HUES6 (cell line): Measurements from ENCODE around the gene NUP98.
"Not testable (repeated sequence)": the region's sequence is repeated elsewhere in the genome, so short reads cannot be mapped to it uniquely, and the experiment has no call there.

Experiments
- H3K27ac ChIP-seq: 2 replicates; pipeline ENCODE4 v1.7.0; 2013; ENCODE audit warnings: low read depth, mild to moderate bottlenecking, low read length, inconsistent platforms
- H3K27me3 ChIP-seq: 2 replicates; pipeline ENCODE4 v1.6.1; 2013; ENCODE audit warnings: low read length; ENCODE audit not compliant: control insufficient read depth, insufficient read depth
- H3K36me3 ChIP-seq: 2 replicates; pipeline ENCODE4 v1.6.1; 2013; ENCODE audit warnings: low read length; ENCODE audit not compliant: control insufficient read depth, insufficient read depth
- H3K4me1 ChIP-seq: 2 replicates; pipeline ENCODE4 v1.6.1; 2013; ENCODE audit warnings: low read length; ENCODE audit not compliant: control insufficient read depth, insufficient read depth
- H3K4me3 ChIP-seq: 2 replicates; pipeline ENCODE4 v1.5.1; 2013; ENCODE audit warnings: low read depth, low read length
- H3K9ac ChIP-seq: one replicate; pipeline ENCODE4 v1.6.1; 2013; ENCODE audit warnings: mild to moderate bottlenecking, low read length
- H3K9me3 ChIP-seq: 2 replicates; pipeline ENCODE4 v1.6.1; 2013; ENCODE audit warnings: low read depth, low read length; ENCODE audit not compliant: control insufficient read depth, insufficient read depth

Gene NUP98

GRCh38 chr11:3652514-3652913 is 144.8 kb downstream of the NUP98 start:
- H3K27ac ChIP-seq, H3K27me3 ChIP-seq, H3K4me1 ChIP-seq, H3K9ac ChIP-seq, H3K36me3 ChIP-seq, H3K4me3 ChIP-seq, H3K9me3 ChIP-seq: not testable (repeated sequence)

GRCh38 chr11:3649374-3649773 is 148.0 kb downstream of the NUP98 start:
- not testable (repeated sequence) for H3K36me3 ChIP-seq, H3K4me1 ChIP-seq, H3K27ac ChIP-seq, H3K9me3 ChIP-seq, H3K27me3 ChIP-seq, H3K4me3 ChIP-seq
- H3K9ac ChIP-seq: peak overlapping the region; percentile 17

- not testable (repeated sequence) for H3K36me3 ChIP-seq, H3K4me1 ChIP-seq, H3K27ac ChIP-seq, H3K4me3 ChIP-seq, H3K27me3 ChIP-seq
- Histone ChIP-seq H3K9ac (peak overlapping the region; percentile 17), H3K9me3 (peaks cover 12% of the 10 kb centered on the region)
Observed at GRCh38 chr11:3648843-3649242, 148.5 kb downstream of the NUP98 start.

- Histone ChIP-seq H3K27ac (no peak overlapping the region), H3K4me3 (no peak overlapping the region), H3K9ac (no peak overlapping the region), H3K36me3 (no peaks in the 10 kb centered on the region), H3K4me1 (peaks cover 15% of the 10 kb centered on the region; the same call in 1 of the 2 replicates), H3K9me3 (peaks cover 12% of the 10 kb centered on the region), H3K27me3 (peaks cover 7% of the 10 kb centered on the region; the same call in 1 of the 2 replicates)
Observed at GRCh38 chr11:3645552-3645951, 151.8 kb downstream of the NUP98 start.

DNA sequence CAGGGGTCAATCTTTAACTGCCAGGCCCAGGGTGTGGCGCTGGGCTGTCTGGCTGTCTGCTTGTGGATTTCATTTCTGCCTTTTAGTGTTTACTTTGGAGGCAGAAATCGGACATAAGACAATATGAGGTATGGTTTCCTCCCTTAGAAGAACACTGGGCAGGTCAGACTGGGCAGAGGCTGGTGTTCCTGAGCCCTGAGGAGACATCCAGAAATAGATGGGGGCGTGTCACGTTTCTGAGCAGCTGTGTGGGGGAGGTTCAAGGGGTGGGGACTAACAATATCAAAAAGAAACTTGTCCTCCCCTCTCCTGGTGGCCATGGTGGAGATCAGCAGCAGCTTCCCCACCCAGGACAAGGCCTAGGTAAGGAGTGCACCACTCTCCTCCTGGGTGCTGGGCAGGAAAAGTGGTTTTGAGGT is 152.5 kb downstream of the NUP98 start, which contains the start of gene ART1:
Gene ART1 (plus strand): TSS at position 312 of the 419 bp plus-strand sequence. CDS start 14,086 bp downstream, outside the sequence.
- H3K9me3 ChIP-seq: peaks cover 12% of the 10 kb centered on the region
- H3K4me1 ChIP-seq: peaks cover 15% of the 10 kb centered on the region; the same call in 1 of the 2 replicates
- no peak within 1 kb of the TSS for H3K9ac ChIP-seq
- H3K27me3 ChIP-seq: peaks cover 7% of the 10 kb centered on the region; the same call in 1 of the 2 replicates
- no peaks in the 10 kb centered on the region for H3K36me3 ChIP-seq
- no peak within 1 kb of the TSS for H3K27ac ChIP-seq
- no peak within 1 kb of the TSS for H3K4me3 ChIP-seq

GRCh38 chr11:3643102-3643546 is 154.2 kb downstream of the NUP98 start:
- not testable (repeated sequence) for H3K36me3 ChIP-seq, H3K27me3 ChIP-seq, H3K9me3 ChIP-seq
- H3K4me3 ChIP-seq: peak overlapping the region; percentile 53
- H3K4me1 ChIP-seq: peaks cover 15% of the 10 kb centered on the region; the same call in 1 of the 2 replicates
- peak overlapping the region; percentile 83; the same call in 1 of the 2 replicates for H3K27ac ChIP-seq
- peak overlapping the region; percentile 78 for H3K9ac ChIP-seq

DNA sequence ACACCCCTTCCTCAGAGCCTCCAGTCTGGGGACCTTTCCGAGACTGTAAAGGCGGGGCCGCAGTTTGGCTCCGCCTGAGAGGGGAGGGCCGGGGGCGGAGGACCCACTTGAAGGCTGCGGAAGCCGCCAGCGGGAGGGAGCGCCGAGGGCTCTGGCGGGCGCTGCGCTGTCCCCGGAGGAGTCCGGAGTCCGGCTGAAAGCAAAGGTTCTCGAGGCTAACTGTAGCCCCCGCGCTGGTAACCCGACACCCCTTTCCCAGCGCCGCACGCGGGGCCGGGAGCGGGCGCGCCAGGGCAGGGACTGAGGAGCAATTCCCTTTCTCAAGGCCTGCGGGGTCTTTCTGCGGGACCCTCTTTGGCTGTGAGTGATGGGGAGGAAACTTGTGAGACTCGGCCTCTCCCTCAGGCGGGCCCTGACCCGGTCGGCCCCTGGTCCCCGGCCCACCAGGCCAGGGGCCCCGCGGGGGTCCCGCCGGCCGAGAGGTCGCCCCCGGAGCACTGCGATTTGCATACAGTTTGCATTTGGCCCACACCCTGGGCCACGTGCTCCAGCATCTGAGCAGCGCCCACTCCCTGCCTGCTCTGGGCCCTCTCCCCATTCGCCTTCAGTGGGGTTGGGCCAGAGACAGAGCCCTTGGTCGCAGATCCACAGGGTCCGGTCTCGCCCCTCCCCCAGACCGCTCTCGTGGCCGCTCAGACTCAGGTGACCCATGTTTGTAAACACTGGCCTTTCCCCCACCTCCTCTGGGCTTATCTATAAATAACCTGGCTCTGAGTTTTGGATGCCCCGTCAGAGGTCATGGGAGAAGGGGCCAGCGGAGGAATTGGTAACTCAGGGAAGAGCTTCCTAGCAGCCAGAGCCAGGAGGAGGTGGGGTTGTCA is 155.0 kb downstream of the NUP98 start:
- H3K4me3 ChIP-seq: peak overlapping the region; percentile 53
- no peaks in the 10 kb centered on the region for H3K36me3 ChIP-seq
- peak overlapping the region; percentile 83 for H3K27ac ChIP-seq
- peak overlapping the region; percentile 78 for H3K9ac ChIP-seq
- peaks cover 7% of the 10 kb centered on the region; the same call in 1 of the 2 replicates for H3K27me3 ChIP-seq
- peaks cover 9% of the 10 kb centered on the region for H3K9me3 ChIP-seq
- peaks cover 15% of the 10 kb centered on the region; the same call in 1 of the 2 replicates for H3K4me1 ChIP-seq

DNA sequence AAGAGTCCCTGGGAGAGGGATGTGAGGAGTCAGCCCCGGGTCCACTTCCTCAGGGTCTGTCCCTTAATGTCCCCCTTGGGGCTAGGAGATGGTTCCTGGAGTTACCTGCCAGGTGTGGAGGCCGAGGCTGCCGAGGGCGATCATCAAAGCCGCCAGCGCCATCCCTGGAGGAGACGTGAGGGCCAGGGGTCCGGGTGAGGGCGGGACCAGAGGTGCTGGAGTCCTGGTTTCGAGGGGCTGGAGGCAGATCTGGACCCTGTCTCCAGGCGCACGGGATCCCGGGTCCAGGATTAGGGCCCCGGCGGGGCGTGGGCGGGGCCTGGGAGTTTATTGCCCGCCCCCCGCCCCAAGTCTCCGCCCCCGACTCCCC is 155.7 kb downstream of the NUP98 start, which contains the start of gene ART5:
Gene ART5 (minus strand): TSS at position 292 of the 370 bp plus-strand sequence. CDS start 130 bp downstream, at position 162.
- Histone ChIP-seq H3K9ac (peak within 1 kb of the TSS; percentile 78), H3K27ac (peak within 1 kb of the TSS; percentile 83)

GRCh38 chr11:3641191-3641590 is 156.2 kb downstream of the NUP98 start:
- Histone ChIP-seq H3K27me3 (peaks cover 7% of the 10 kb centered on the region; the same call in 1 of the 2 replicates), H3K4me1 (peaks cover 15% of the 10 kb centered on the region; the same call in 1 of the 2 replicates), H3K4me3 (peak overlapping the region; percentile 77), H3K9ac (peak overlapping the region; percentile 51), H3K27ac (no peak overlapping the region), H3K36me3 (no peaks in the 10 kb centered on the region), H3K9me3 (peaks cover 9% of the 10 kb centered on the region)

More for the DNA sequence above, 155.7 kb downstream of the NUP98 start, which contains the start of gene ART5:
- H3K4me1 ChIP-seq: peaks cover 15% of the 10 kb centered on the region; the same call in 1 of the 2 replicates
- peaks cover 7% of the 10 kb centered on the region; the same call in 1 of the 2 replicates for H3K27me3 ChIP-seq
- no peaks in the 10 kb centered on the region for H3K36me3 ChIP-seq
- peak within 1 kb of the TSS; percentile 77 for H3K4me3 ChIP-seq
- peaks cover 9% of the 10 kb centered on the region for H3K9me3 ChIP-seq

DNA sequence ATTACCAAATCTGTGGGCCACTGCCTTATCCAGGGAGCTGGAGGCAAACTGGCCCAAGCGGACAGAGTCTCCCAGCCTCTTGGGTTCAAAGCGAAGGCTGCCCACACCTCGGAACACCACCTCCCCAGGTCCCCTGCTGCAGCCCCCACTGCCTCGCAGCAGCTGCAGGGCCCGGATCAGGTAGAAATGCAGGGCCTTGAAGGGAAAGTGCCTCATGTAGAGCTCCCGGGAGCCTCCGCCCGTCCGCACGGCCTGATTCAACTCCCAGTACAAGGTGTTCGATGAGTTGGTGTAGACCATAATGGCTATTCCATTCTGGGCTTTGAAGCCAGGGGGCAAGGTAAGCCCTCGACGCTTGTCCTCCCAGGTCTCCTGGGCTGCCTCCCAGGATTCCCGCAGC is 157.5 kb downstream of the NUP98 start:
- Histone ChIP-seq H3K27ac (no peak overlapping the region), H3K4me1 (peaks cover 15% of the 10 kb centered on the region; the same call in 1 of the 2 replicates), H3K9ac (no peak overlapping the region), H3K27me3 (peaks cover 7% of the 10 kb centered on the region; the same call in 1 of the 2 replicates), H3K4me3 (no peak overlapping the region), H3K36me3 (no peaks in the 10 kb centered on the region), H3K9me3 (peaks cover 6% of the 10 kb centered on the region)

GRCh38 chr11:3638513-3638912 is 158.8 kb downstream of the NUP98 start:
- no peak overlapping the region for H3K27ac ChIP-seq

More at GRCh38 chr11:3638513-3638912, 158.8 kb downstream of the NUP98 start:
- Histone ChIP-seq H3K9me3 (no peaks in the 10 kb centered on the region), H3K4me3 (no peak overlapping the region), H3K27me3 (peaks cover 7% of the 10 kb centered on the region; the same call in 1 of the 2 replicates), H3K4me1 (peaks cover 13% of the 10 kb centered on the region; the same call in 1 of the 2 replicates), H3K36me3 (no peaks in the 10 kb centered on the region), H3K9ac (no peak overlapping the region)
